SK-N-SH (cell line): Measurements from ENCODE around the gene PSMC3. TPM values are rescaled to one million over a fixed set of nuclear protein-coding genes. Genes with fewer than 3 reads are reported as not detected.

Experiments used
- CTCF ChIA-PET: fragments of 300-600, 350-600 bp; formaldehyde crosslinking; extraction: SDS; loops from one replicate; lab custom pipeline; 2021; lab: Yijun Ruan, JAX
- POLR2A ChIA-PET: fragments of 350-600 bp; sonication (Branson Sonifier 250); formaldehyde crosslinking; extraction: SDS; loops from one replicate; lab custom pipeline; 2020; ENCODE audit warnings: antibody characterized with exemption, inconsistent platforms; lab: Yijun Ruan, JAX
- DNase-seq: peaks from one replicate; pipeline ENCODE4 v3.0.0; 2012
- H2AFZ ChIP-seq: fragments of 200-600 bp; sonication (generic); 2 replicates; pipeline ENCODE4 v1.8.1; 2016; ENCODE audit warnings: antibody characterized with exemption, mild to moderate bottlenecking, low read depth
- H3F3A ChIP-seq: fragments of 200-600 bp; sonication (generic); replicated peaks from 2 replicates; pipeline ENCODE3; 2016; ENCODE audit warnings: antibody characterized with exemption, mild to moderate bottlenecking; ENCODE audit not compliant: insufficient read depth
- H3K27ac ChIP-seq, 2 experiments: fragments of 200-500 bp in 1 of 2; fragments of 200-600 bp in 1 of 2; sonication (Bioruptor generic) in 1 of 2; sonication (generic), shearing (Covaris generic) in 1 of 2; 2 replicates each; pipeline versions ENCODE4 v1.5.1 to v1.6.1; 2014 to 2016; ENCODE audit warnings: low read depth in 2 of 2, inconsistent platforms in 1 of 2, low read length in 1 of 2, mild to moderate bottlenecking in 1 of 2, mixed read lengths in 1 of 2
- H3K27me3 ChIP-seq: fragments of 200-600 bp; sonication (generic), shearing (Covaris generic); 2 replicates; pipeline ENCODE4 v1.6.1; 2016; ENCODE audit warnings: mixed run types; ENCODE audit not compliant: insufficient read depth
- H3K36me3 ChIP-seq, 2 experiments: fragments of 200-500 bp in 1 of 2; fragments of 200-600 bp in 1 of 2; sonication (Bioruptor generic) in 1 of 2; sonication (generic) in 1 of 2; replicated peaks in 1 of 2; 2 replicates each; pipeline versions ENCODE3 to v1.5.1; 2014 to 2016; ENCODE audit warnings: low read length in 1 of 2, mild to moderate bottlenecking in 1 of 2; ENCODE audit not compliant: insufficient read depth in 2 of 2, control insufficient read depth in 1 of 2
- H3K4me1 ChIP-seq, 2 experiments: fragments of 200-500 bp in 1 of 2; fragments of 200-600 bp in 1 of 2; sonication (Bioruptor generic) in 1 of 2; sonication (generic), shearing (Covaris generic) in 1 of 2; 2 replicates each; pipeline versions ENCODE4 v1.5.1 to v1.6.1; 2014 to 2016; ENCODE audit warnings: low read depth in 1 of 2, low read length in 1 of 2, mixed run types in 1 of 2; ENCODE audit not compliant: insufficient read depth in 2 of 2, control insufficient read depth in 1 of 2
- H3K4me2 ChIP-seq: fragments of 200-600 bp; sonication (generic), shearing (Covaris generic); 2 replicates; pipeline ENCODE4 v1.6.1; 2017; ENCODE audit warnings: mixed run types
- H3K4me3 ChIP-seq, 2 experiments: fragments of 200-500 bp in 1 of 2; fragments of 200-600 bp in 1 of 2; sonication (Bioruptor generic) in 1 of 2; sonication (generic), shearing (Covaris generic) in 1 of 2; 2 replicates each; pipeline versions ENCODE4 v1.5.1 to v1.8.1; 2014 to 2016; ENCODE audit warnings: low read depth in 2 of 2, inconsistent platforms in 1 of 2, low read length in 1 of 2, mild to moderate bottlenecking in 1 of 2, mixed read lengths in 1 of 2, moderate library complexity in 1 of 2
- H3K79me2 ChIP-seq: fragments of 200-600 bp; sonication (generic); 2 replicates; pipeline ENCODE4 v1.8.1; 2017; ENCODE audit warnings: mild to moderate bottlenecking; ENCODE audit not compliant: insufficient read depth
- H3K9ac ChIP-seq: fragments of 200-600 bp; sonication (generic); 2 replicates; pipeline ENCODE4 v1.6.1; 2017; ENCODE audit warnings: mixed run types
- H3K9me2 ChIP-seq: fragments of 200-600 bp; sonication (generic); 2 replicates; pipeline ENCODE4 v1.6.1; 2017; ENCODE audit warnings: mixed run types
- H3K9me3 ChIP-seq: fragments of 200-600 bp; sonication (generic); 2 replicates; pipeline ENCODE4 v1.6.1; 2017; ENCODE audit warnings: mixed run types, mild to moderate bottlenecking, moderate library complexity
- H4K20me1 ChIP-seq: fragments of 200-600 bp; sonication (generic); 2 replicates; pipeline ENCODE4 v1.6.1; 2017; ENCODE audit warnings: mild to moderate bottlenecking, mixed run types; ENCODE audit not compliant: insufficient read depth
- ELF1 ChIP-seq: IDR thresholded peaks from 2 replicates; pipeline ENCODE4 v1.4.0; 2012
- FOXM1 ChIP-seq: IDR thresholded peaks from 2 replicates; pipeline ENCODE4 v1.4.0; 2012; ENCODE audit warnings: low read depth, mild to moderate bottlenecking
- GABPA ChIP-seq: IDR thresholded peaks from 2 replicates; pipeline ENCODE4 v1.4.0; 2012; ENCODE audit warnings: low read depth, mild to moderate bottlenecking
- IRF3 ChIP-seq: fragments of 150-350 bp; IDR thresholded peaks from 2 replicates; pipeline ENCODE4 v1.6.1; 2016; ENCODE audit warnings: mild to moderate bottlenecking, low read depth, low read length
- JUND ChIP-seq: IDR thresholded peaks from 2 replicates; pipeline ENCODE4 v1.4.0; 2012
- MEF2A ChIP-seq: IDR thresholded peaks from 2 replicates; pipeline ENCODE4 v1.4.0; 2012; ENCODE audit warnings: low read depth, borderline replicate concordance
- NFIC ChIP-seq: IDR thresholded peaks from 2 replicates; pipeline ENCODE4 v1.4.0; 2012; ENCODE audit warnings: borderline replicate concordance
- PBX3 ChIP-seq: IDR thresholded peaks from 2 replicates; pipeline ENCODE4; 2012
- RCOR1 ChIP-seq: fragments of 150-350 bp; IDR thresholded peaks from 2 replicates; pipeline ENCODE4 v1.6.1; 2017; ENCODE audit warnings: antibody characterized with exemption, low read length
- RXRA ChIP-seq: IDR thresholded peaks from 2 replicates; pipeline ENCODE4 v1.4.0; 2012; ENCODE audit warnings: low read depth, mild to moderate bottlenecking, borderline replicate concordance
- SIN3A ChIP-seq: IDR thresholded peaks from 2 replicates; pipeline ENCODE4 v1.6.1; 2012; ENCODE audit warnings: low read depth, mild to moderate bottlenecking, low read length, moderate library complexity, borderline replicate concordance
- SMC3 ChIP-seq: IDR thresholded peaks from 2 replicates; pipeline ENCODE4 v1.6.1; 2012; ENCODE audit warnings: low read depth, low read length, improper control_type of control experiment
- TCF12 ChIP-seq: IDR thresholded peaks from 2 replicates; pipeline ENCODE4 v1.4.0; 2012
- USF1 ChIP-seq: IDR thresholded peaks from 2 replicates; pipeline ENCODE4 v1.4.0; 2012; ENCODE audit warnings: low read depth, borderline replicate concordance
- YY1 ChIP-seq: IDR thresholded peaks from 2 replicates; pipeline ENCODE4 v1.4.0; 2012; ENCODE audit warnings: low read depth, mild to moderate bottlenecking
- ZBTB33 ChIP-seq: IDR thresholded peaks from 2 replicates; pipeline ENCODE4 v1.4.0; 2012; ENCODE audit warnings: low read depth, borderline replicate concordance
- WGBS: methylation state at CpG from one replicate; pipeline ENCODE4 v1.1.6; 2017; ENCODE audit warnings: low lambda C conversion rate; 5-methylcytosine and 5-hydroxymethylcytosine counted together
- polyA plus RNA-seq, 3 experiments: library from polyadenylated mRNA; depleted of rRNA; stranded (reverse); fragments of >200 nt; gene quantifications; 2 replicates each; pipeline ENCODE4 v1.2.3, GENCODE V29; 2012

The PSMC3 gene
- polyA plus RNA-seq, 1 of the 3 experiments (the other 2 are of a cell fraction), result 184 TPM

GRCh38 chr11:47398011-47398410 lies 28.2 kb downstream of the PSMC3 start:
- no peaks in the 10 kb centered on the region for H3K79me2 ChIP-seq

DNA sequence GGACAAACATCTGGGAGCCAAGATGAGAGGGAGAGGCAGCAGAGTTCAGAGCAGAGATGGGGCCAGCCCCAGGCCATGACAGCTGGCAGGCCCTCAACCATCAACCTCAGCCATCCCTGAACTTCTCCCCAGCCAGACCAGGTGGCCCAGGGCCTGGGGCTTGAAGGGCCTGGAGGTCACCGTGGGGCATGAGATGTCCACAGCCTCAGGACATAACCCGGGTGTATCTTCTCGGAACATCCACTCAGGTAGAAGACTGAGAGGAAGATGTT lies 30.3 kb downstream of the PSMC3 start:
- DNase-seq, result no peak
- no peaks in the 10 kb centered on the region for H3K36me3 ChIP-seq
- H4K20me1 ChIP-seq, result no peaks in the 10 kb centered on the region
- peaks cover 5 to 18% of the 10 kb centered on the region in 2 experiments; a peak in 3 of 4 replicates for H3K4me1 ChIP-seq
- ChIA-PET POLR2A (no interaction called here), CTCF (interaction anchor here (20.7 kb wide), 1 partner anchor 24 kb away, joined by 239 read pairs; no protein-coding TSS in a partner anchor)
- H3K4me3 ChIP-seq, result no peak overlapping the region
- peaks cover 11% of the 10 kb centered on the region for H3F3A ChIP-seq
- no peak overlapping the region for H2AFZ ChIP-seq
- H3K9me2 ChIP-seq, result no peaks in the 10 kb centered on the region
- TF ChIP-seq MEF2A, result no peak
- no peak for TF ChIP-seq PBX3
- TF ChIP-seq YY1, result no peak
- no peak for TF ChIP-seq RCOR1
- no peak for TF ChIP-seq SIN3A
- no peak for TF ChIP-seq IRF3
- no peak for TF ChIP-seq RXRA
- no peak for TF ChIP-seq TCF12
- no peak for TF ChIP-seq FOXM1
- no peak for TF ChIP-seq ELF1
- TF ChIP-seq GABPA, result no peak
- TF ChIP-seq ZBTB33, result no peak
- no peak for TF ChIP-seq USF1
- no peaks in the 10 kb centered on the region for H3K27me3 ChIP-seq
- 66% methylated on average over 3 of the region's 3 CpGs for WGBS
- H3K27ac ChIP-seq, result no peak overlapping the region
- no peak overlapping the region for H3K9ac ChIP-seq
- no peak overlapping the region for H3K4me2 ChIP-seq
- H3K9me3 ChIP-seq, result no peaks in the 10 kb centered on the region
- no peaks in the 10 kb centered on the region for H3K79me2 ChIP-seq

More at GRCh38 chr11:47398011-47398410, 28.2 kb downstream of the PSMC3 start:
- Histone ChIP-seq H3F3A (peaks cover 17% of the 10 kb centered on the region), H3K27me3 (no peaks in the 10 kb centered on the region), H3K4me2 (no peak overlapping the region), H3K27ac (no peak overlapping the region), H3K9ac (no peak overlapping the region), H3K36me3 (no peaks in the 10 kb centered on the region), H3K9me3 (no peaks in the 10 kb centered on the region), H3K4me3 (no peak overlapping the region), H3K4me1 (peaks cover 5 to 20% of the 10 kb centered on the region in 2 experiments; a peak in 3 of 4 replicates), H4K20me1 (no peaks in the 10 kb centered on the region), H3K9me2 (no peaks in the 10 kb centered on the region), H2AFZ (no peak overlapping the region)
- TF ChIP-seq MEF2A (no peak), NFIC (no peak), RXRA (no peak), IRF3 (no peak), USF1 (no peak), JUND (no peak), GABPA (no peak), SMC3 (no peak)
- WGBS, result 87% methylated on average over 3 of the region's 3 CpGs
- ChIA-PET POLR2A (no interaction called here), CTCF (interaction anchor here (1.8 to 20.7 kb wide), 4 partner anchors 9 to 43 kb away, joined by 6 to 239 read pairs (median 8); no protein-coding TSS in a partner anchor)
- no peak for DNase-seq
